A172 (cell line): ENCODE data around the gene FAM168A. TPM values are rescaled to one million over a fixed set of nuclear protein-coding genes. Genes with fewer than 3 reads are reported as not detected.

Experiments used
- DNase-seq: peaks from one replicate; pipeline ENCODE4 v3.0.0-alpha.2; 2015; ENCODE audit warnings: low spot score
- total RNA-seq: library from RNA; depleted of rRNA; stranded (reverse); fragments of >200 nt; shearing (Covaris generic); gene quantifications from 2 replicates; pipeline ENCODE4 v1.2.3, GENCODE V29; 2014

The FAM168A gene
- total RNA-seq, 1 experiment from 2014 or later, result 22.3 TPM

DNA sequence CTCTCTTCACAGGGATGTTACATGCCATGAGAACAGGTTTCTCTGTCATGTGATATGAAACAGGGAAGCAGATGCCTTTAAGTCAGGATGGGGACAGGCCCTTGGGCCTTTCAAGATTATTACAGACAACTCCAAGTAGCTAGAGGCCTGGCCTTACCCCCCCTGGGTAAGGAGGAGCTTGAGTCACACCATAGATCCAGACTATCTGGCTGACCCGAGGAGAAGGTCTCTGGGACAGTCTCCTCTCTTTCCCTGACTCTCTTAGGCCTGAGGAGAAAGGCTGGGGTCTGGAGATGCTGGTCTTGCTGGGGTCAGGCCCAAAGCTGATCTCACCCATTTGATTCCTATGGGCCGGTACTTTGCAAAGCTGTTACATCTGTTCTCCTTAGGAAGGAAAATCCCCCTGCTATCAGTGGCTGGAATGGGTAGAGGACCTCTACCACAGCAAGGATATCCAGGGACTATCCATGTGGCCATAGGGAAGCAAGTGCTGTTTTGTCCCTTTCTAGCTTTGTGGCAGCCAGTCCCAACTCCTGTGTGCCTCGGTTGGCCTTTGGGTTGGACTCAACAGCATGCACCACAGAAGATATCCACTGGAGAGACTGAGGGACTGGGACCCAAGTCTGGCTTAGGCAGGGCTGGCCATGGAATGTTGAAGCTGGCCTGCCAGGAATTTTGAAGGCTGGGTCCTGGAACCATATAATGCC is 196.5 kb downstream of the FAM168A start:
- no peak for DNase-seq

DNA sequence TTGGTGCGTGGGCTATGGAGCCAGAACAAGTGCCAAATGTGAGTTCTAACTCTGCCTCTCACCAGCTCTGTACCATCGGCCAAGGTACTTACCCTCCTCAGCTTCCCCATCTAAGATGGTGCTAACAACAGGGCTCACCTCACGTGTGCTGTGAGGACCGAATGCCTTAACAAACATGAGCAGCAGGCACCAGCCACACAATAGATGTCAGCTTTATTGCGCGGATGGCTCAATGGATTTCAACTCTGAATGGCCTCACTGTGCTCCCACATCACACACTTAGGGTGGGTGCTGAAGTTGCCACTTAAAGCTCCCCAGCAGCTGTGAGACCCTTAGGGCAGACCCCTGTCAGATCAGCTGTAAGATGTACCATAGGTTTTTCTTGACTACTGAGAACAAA is 197.6 kb downstream of the FAM168A start:
- no peak for DNase-seq

DNA sequence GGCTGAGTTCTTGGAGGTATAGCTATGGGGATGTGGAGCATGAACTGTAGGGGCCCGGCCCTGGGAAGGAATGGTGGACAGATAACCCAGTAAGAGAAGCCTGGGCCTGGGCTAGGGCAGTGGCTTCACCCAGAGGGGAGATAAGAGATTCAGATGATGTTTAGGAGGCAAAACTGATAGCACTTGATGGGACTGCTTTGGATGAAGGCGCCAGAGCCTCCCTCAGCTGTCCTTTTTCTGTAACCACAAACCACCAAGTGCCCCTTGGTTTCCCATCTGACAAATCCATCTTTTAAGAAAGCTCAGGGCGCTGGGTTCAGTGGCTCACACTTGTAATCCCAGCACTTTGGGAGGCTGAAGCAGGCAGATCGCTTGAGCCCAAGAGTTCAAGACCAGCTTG is 198.3 kb downstream of the FAM168A start:
- DNase-seq, result no peak

DNA sequence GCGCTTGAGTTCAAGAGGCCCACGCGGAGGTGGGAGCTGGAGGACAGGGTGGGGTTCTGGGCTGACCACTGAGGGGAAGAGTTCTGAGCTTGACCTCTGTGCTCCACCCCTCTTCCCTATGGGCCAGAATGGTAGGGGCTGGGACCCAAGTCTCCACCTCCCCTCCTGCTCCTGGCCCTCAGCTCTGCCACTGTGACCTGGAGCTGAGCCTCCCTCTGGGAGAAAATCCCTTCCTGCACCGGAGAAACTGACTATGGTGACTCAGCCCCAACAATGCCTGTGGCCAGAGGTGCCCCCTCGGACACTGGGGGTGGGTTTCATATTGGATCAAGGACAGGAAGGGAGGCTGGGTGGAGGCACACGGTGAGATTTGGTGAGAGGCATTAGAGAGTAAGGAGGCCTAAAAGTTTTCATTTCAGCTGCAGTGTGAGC is 198.7 kb downstream of the FAM168A start:
- no peak for DNase-seq

DNA sequence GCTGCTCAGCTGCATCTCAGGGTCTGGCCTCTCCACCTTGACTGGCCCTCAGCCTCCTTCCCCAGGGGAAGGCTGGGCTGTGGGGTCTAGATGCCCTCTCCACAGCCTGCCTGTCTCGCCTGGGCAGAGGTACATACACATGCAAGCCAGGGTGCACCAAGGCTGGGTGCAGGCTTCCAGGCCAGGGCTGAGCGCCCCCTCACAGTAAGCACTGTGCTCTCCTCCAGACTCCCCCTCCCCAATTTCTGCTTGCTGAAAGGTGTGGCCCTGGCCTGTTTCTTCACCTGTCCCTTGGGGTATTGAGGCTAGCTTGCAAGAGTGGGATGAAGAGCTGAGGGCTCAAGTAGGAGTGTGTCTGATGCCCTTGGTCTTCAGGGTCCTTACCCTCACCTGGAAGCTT is 199.2 kb downstream of the FAM168A start:
- no peak for DNase-seq

DNA sequence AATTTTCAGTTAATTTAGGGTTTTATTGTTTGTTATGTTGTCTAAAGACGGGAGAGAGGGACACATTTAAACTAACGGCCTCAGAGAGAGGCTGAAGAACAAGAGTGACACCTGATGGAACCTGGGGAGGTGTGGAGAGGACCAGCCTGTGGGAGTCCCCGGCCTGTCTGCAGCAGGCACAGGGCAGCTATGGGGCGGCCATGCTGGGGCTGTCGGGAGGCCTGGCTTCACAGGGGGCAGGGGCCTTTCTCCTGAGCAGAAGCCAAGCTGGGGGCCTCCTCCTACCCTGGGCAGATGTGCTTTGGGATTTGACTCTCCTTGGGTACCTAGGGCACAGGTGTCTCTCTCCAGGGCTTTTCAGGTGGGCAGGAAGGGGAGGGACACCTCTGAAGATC is 199.8 kb downstream of the FAM168A start:
- no peak for DNase-seq

DNA sequence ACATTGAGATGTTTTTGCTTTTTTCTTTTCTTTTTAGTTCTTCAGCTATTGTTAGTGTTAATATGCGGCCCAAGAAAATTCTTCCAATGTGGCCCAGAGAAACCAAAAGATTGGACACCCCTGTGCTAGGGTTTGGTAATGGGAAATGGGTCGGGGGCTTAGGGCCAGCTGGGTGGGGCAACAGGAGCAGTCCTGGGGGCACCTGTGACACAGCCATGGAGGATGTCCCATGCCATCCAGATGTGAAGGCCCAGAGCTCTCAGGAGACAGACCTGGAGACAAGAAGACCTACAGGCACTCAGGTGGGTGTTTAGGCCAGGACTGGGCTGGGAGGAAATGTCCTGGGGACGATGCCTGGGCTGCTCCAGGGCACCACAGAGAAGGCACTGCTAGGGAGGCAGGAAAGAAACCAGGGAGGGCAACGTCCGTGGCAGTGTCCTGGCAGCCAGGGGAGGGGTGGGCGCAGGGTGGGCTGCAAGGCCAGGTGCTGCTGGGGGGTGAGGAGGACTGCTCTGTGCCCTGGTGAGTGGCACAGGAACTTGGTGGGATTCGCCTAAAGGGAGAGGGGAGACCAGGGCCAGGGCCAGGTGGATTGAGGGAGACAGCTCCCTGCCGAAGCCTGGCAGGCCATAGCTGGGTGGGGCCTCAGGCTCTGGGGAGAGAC is 200.3 kb downstream of the FAM168A start:
- no peak for DNase-seq

DNA sequence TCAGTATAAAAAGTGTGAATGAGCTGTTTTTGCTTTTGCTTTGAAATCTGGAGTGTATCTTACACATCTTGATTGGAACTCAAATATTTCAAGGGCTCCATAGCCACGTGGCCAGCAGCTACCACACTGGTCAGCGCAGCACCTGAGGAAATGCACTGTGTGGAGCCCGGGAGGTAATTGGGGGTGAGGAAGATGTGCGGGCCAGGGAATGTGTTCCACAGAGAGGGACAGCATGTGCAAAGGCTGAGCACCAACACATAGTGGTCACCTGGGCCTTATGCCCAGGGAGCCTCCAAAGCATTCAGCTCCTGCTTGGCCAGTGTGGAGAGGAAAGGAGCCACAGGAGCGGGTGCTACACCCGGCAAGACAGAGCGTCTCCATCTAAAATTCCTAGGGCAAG is 200.9 kb downstream of the FAM168A start:
- no peak for DNase-seq

DNA sequence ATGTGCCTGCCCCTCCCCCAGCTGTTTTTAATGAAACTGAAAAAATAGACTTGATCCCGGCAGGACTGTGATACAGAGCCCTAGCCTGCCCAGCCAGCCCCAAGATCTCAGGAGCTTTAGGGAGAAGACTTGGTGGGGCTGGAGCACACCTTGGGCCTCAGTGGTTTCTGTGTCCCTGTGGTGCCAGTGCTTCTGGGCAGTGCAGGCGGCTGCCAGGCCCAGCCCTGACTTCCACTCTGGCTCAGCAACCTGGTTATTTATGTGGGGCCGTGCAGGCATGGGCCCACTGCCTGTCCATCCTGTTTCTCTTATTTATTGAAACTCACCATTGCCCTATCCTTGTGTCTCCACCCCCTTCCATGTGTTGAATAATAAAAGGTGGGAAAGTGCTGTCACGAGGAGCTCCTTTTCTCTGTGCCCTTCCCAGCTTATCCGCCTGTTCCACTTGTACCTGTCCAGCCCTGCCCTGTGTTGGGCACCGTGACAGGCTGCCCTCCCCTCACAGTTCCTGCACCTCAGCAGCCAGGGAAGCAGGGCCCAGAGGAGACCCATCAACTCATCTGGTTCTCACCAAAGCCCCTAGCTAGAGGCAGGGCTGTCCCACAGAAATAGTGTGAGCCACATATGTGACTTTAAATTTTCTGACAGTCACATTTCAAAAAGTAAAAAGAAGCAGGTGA is 201.5 kb downstream of the FAM168A start:
- DNase-seq, result no peak

DNA sequence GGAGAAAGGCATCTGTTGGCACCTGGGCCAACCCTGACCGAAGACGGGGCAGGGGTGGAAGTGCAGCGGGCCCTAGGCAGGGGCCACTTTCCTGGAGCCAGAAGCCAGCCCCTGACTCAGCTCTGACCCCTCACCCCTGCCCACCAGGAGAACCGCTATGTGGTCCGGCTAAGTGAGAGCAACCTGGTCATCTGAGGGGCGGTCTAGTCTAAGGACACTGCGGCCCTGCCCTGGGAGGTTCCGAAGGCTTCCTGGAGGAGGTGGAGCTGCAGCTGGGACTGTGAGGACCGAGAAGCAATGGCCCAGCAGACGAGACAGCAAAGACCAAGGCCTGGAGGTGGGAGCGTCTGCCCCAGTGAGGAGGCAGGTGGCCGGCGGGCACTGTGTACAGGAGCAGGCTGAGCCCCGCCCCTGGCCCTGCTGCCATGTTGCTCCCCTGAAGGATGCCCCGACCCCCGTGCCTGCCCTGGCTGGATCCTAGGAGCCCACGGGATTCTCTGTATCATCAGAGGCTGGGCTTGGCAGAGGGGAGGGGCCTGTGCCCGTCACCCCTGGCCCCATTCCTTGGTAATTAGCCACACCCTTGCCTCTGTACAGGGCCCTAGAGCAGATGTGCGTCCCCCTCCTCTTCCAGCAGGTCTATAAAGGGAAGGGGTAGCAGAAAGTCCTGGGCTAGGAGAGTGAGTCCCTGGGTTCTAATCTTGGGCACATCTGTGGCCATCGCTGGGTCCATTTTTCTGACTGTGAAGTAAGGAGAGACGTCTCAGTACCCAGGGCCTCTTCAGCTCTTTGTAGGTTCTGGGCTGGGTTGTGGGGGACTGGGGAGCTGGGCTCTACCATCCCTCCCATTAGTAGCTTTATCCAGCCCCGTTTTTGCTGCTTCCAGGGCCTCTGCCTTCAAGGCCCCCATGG is 202.4 kb downstream of the FAM168A start:
- DNase-seq, result no peak

DNA sequence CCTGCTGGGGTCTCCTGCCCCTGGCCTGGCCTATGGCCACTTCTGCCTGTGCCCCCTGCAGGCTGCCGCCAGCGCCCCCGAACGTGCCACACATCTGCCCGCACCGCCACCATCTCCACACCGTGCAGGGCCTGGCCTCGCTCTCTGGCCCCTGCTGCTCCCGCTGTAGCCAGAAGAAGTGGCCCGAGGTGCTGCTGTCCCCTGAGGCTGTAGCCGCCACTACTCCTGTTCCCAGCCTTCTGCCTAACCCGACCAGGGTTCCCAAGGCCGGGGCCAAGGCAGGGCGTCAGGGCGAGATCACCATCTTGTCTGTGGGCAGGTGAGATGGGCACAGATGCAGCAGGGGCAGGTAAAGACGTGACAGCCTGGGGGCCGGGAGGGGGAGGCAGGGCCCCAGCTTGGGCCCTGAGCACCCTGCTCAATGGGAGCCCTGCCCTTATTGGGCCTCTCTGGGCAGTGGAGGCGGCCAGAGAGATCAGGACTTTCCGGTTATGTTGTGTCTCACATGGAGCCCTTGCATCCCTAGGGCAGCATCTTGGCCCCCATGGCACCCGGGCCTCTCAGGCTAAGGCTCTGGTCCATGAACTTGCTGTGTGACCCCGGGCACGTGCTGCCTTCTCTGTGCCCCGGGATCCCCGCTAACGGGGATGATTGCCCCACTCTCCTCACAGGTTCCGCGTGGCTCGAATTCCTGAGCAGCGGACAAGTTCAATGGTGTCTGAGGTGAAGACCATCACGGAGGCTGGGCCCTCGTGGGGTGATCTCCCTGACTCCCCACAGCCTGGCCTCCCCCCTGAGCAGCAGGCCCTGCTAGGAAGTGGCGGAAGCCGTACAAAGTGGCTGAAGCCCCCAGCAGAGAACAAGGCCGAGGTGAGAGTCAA is 203.3 kb downstream of the FAM168A start:
- DNase-seq, result no peak

DNA sequence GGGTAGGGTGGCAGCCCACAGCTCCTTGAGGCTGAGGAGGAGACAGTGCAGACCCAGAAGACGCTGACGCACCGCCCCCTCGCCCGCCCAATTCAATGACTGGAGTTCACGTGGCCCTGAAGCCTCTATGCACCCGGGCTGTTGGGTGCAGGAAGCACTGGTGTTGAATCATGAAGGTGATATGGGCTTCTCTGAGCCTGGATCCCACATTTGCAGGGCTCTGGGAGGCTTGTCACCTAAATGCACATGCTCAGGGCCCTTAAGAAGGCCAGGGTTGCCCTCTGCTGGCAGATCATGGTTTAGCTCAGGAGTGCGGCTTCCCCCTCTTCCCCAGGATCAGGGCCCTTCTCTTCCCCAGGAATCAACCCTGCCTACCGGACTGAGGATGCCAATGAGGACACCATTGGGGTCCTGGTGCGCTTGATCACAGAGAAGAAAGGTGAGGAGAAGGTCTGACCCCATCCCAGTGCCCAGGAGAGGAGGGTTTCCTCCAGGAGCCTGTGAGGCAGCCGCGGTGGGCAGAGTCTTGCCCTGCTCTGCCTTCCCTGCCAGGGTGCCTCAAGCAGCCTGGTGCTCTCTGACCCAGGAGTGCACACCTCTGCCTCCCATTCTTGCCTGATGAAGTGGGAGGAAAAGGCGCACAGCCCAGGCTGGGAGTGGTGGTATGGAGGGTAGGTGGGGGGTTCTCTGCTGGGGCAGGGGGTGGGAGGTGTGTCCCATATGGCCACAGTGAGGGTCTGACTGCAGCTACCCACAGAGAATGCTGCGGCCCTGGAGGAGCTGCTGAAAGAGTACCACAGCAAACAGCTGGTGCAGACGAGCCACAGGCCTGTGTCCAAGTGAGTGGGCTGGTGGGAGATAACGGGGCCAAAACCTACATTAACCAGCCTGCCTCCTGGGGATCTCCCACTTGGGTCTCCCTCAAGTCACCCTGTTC is 204.2 kb downstream of the FAM168A start:
- DNase-seq, result peak; percentile 85

DNA sequence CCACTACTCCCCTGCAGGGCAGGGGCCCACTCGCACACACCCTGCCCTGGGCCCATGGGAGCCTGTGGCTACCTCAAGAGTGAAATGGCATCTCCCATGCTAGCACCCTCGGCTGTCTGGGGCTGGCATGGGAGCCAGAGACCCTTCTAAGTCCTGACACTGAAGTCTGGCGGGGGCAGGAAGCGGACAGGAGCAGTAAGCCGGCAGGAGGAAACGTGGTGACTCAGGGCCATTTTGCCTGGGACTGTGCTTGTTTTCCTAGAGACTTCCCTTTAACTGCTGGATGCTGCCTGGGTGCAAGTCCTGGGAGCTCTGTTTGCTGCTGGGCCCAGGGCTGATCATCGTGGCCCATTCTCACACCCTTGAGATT is 204.9 kb downstream of the FAM168A start:
- no peak for DNase-seq

DNA sequence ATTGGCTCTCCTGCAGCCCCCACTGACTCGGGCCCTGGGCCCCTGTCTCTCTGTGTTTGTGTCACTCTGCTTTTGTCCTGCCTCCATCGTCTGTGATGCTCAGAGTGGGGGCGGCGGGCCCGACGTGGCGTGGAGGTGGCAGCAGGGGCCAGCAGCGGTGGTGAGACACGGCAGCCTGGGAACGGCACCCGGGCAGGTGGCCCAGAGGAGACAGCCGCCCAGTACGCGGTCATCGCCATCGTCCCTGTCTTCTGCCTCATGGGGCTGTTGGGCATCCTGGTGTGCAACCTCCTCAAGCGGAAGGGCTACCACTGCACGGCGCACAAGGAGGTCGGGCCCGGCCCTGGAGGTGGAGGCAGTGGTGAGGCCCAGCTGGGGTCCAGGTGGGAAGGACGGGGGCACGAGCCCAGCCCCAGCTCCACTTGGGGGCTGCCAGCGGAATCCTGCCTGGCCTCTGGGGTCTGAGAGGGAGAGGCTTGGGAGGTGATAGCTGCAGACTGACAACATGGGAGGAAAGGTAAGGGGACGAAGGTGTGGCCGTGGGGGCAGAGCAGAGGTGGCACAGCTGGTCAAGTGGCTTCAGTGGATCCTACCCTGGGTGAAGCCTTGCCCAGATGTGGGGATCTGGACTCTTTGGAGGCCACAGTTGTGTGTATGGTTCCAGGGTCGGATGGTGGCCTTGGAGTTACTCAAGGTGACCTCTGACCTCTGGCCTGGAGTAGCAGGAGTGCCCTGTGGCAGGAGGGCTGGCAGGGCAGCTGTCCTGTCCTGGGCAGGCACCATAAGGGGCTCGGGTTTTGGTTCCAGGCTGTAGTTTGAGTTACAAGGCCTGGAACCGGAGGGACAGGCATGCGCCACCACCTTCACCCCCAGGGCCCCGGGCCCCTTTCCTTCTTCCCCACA is 205.6 kb downstream of the FAM168A start:
- no peak for DNase-seq

DNA sequence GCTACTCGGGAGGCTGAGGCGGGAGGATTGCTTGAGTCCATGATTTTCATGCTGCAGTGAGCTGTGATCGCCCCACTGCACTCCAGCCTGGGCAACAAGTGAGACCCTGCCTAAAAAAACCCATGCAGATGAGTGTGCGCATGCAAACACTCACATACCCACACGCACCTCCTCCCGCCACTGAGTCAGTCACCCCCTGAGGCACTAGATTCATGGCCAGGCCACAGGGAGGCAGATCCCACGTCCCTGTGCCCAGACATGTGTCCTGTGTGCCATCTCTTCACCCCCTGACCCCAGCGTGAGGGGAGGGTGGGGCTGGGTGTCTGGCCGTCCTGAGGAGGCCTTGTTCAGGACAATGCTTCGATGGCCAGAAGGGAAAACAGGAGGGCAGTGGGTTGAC is 206.2 kb downstream of the FAM168A start:
- DNase-seq, result no peak

DNA sequence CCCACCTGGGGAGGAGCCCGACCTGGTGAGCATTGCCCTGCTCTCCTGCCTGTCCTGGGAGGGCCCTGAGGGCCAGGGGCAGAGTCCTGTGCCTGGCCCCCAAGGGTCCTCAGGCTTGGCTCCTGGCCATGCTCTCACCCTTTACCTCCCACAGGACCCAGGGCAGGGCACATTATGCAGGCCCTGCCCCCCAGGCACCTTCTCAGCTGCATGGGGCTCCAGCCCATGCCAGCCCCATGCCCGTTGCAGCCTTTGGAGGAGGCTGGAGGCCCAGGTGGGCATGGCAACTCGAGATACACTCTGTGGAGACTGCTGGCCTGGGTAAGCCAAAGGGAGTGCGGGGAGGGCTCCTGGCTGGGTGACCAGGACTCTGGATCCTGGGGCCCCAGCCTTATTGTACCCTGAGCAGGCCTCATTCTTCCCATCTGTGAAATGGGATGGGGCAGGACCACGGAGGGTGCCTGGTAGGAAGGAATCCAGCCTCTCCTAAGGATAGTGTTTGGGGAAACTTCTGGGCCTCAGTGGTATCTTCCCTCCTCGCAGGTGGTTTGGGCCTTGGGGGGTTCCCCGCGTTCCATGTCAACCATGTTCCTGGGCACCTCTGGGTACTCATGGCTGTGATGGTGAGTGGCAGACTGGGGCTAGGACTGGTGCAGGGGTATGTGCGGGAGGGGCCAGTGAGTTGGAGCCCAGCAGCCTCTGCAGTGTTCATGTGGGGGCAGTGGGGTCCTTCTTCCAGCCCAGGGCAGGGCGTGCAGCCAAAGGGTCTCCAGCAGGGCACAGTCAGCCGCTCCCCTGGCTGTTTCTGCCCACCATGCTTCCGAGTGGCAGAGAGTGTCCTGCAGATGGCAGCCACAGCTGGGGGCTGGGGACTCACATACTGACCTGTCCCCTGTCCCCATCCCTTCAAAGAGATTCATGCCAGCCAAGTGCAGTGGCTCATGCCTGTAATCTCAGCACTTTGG is 207.0 kb downstream of the FAM168A start:
- no peak for DNase-seq

DNA sequence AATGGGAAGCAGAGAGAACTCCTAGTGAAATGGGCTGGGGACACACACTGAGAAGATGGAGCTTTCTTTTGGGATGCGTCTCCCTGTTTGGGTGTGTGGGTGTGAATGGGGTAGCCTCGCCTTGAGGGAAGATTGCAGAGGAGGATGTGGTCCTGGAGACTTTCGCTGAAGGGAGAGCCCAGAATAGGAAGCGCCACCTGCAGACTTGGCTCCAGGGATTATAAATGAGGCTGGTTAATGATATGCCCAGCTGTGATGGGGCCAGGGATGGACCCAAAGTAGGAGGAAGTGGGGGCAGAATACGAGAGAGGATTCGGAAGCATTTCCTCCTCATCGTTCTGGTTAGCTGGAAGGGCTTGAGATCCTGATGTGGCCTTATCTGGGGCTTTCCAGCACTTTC is 208.0 kb downstream of the FAM168A start:
- no peak for DNase-seq

DNA sequence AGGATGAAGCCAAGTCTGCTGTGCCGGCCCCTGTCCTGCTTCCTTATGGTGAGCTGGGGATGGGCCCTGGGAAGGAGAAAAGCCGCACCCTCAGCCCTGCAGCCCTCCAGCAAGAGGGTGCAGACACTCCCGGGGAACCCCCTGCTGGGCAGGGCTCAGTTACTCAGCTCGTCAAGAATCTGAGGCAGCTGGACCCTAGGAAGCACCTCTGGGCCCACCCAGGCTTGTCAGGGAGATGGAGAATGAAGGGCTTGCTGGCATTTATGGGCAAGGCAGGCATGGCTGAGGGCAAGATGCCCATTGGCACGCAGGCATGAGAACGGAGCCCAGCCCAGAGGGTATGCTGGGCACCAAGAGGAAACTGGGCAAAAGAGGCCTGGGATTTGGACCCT is 208.8 kb downstream of the FAM168A start:
- DNase-seq, result peak; percentile 76
